HEK293 (cell line): ENCODE data around the gene PLA2G3.
A peak's percentile ranks its signal among the peaks of the same experiment; 100 is the strongest.

Experiments used
- CTCF ChIA-PET: fragments of 350-600 bp; formaldehyde crosslinking; extraction: SDS; loops from one replicate; lab custom pipeline; 2021; ENCODE audit warnings: antibody characterized with exemption; lab: Yijun Ruan, JAX
- POLR2A ChIA-PET: fragments of 300-600 bp; formaldehyde crosslinking; extraction: SDS; loops from one replicate; lab custom pipeline; 2020; ENCODE audit warnings: antibody characterized with exemption, inconsistent platforms; lab: Yijun Ruan, JAX
- H3K27ac ChIP-seq: fragments of 200-500 bp; sonication (Bioruptor generic); 2 replicates; pipeline ENCODE4 v1.5.1; 2014; ENCODE audit warnings: low read depth, low read length, control low read depth, inconsistent platforms; ENCODE audit errors: extremely low read depth
- H3K36me3 ChIP-seq, 2 experiments: fragments of 200-500 bp in 1 of 2; sonication (Bioruptor generic) in 1 of 2; 1 replicate in 1 of 2; 2 replicates in 1 of 2; pipeline ENCODE4 v1.5.1; 2014 to 2017; ENCODE audit warnings: inconsistent platforms in 2 of 2, low read length in 2 of 2; ENCODE audit not compliant: control insufficient read depth in 2 of 2, insufficient read depth in 1 of 2
- H3K4me1 ChIP-seq: fragments of 200-500 bp; sonication (Bioruptor generic); 2 replicates; pipeline ENCODE4 v1.5.1; 2014; ENCODE audit warnings: mild to moderate bottlenecking, low read length, inconsistent platforms; ENCODE audit not compliant: control insufficient read depth, insufficient read depth
- H3K4me3 ChIP-seq: 2 replicates; pipeline ENCODE4 v1.5.1; 2011; ENCODE audit warnings: low read depth, mild to moderate bottlenecking, control low read depth, low read length, moderate library complexity
- H3K9me3 ChIP-seq: fragments of 200-500 bp; sonication (Bioruptor generic); 2 replicates; pipeline ENCODE4 v1.5.1; 2014; ENCODE audit warnings: low read depth, low read length, inconsistent platforms; ENCODE audit not compliant: control insufficient read depth, insufficient read depth
- BCL11A ChIP-seq: fragments of 450-650 bp; formaldehyde crosslinking; IDR thresholded peaks from 2 replicates; pipeline ENCODE4 v1.5.1; 2016; ENCODE audit warnings: low read depth, missing biosample characterization, missing genetic modification characterization
- BCL11B ChIP-seq: fragments of 450-650 bp; formaldehyde crosslinking; IDR thresholded peaks from 2 replicates; pipeline ENCODE4 v1.5.1; 2016; ENCODE audit warnings: low read depth, missing biosample characterization, missing genetic modification characterization
- EGR2 ChIP-seq: fragments of 450-650 bp; formaldehyde crosslinking; IDR thresholded peaks from 2 replicates; pipeline ENCODE4 v1.5.1; 2016; ENCODE audit warnings: low read depth, missing biosample characterization, missing genetic modification characterization
- HOXD13 ChIP-seq: sonication (generic); formaldehyde crosslinking; IDR thresholded peaks from 2 replicates; pipeline ENCODE4 v1.8.0; 2022; ENCODE audit warnings: missing genetic modification reagents, borderline replicate concordance
- MYNN ChIP-seq: fragments of 450-650 bp; formaldehyde crosslinking; IDR thresholded peaks from 2 replicates; pipeline ENCODE4 v1.5.1; 2016; ENCODE audit warnings: missing biosample characterization, missing genetic modification characterization, borderline replicate concordance
- PRDM4 ChIP-seq: fragments of 450-650 bp; formaldehyde crosslinking; IDR thresholded peaks from 2 replicates; pipeline ENCODE4 v1.5.1; 2017; ENCODE audit warnings: missing biosample characterization, missing genetic modification characterization
- PRDM6 ChIP-seq: fragments of 450-650 bp; formaldehyde crosslinking; IDR thresholded peaks from 2 replicates; pipeline ENCODE4 v1.5.1; 2017; ENCODE audit warnings: missing biosample characterization, missing genetic modification characterization
- SCRT2 ChIP-seq: fragments of 450-650 bp; formaldehyde crosslinking; IDR thresholded peaks from 2 replicates; pipeline ENCODE4 v1.5.1; 2016; ENCODE audit warnings: missing biosample characterization, missing genetic modification characterization
- SP7 ChIP-seq: fragments of 450-650 bp; formaldehyde crosslinking; IDR thresholded peaks from 2 replicates; pipeline ENCODE4 v1.5.1; 2016; ENCODE audit warnings: missing biosample characterization, missing genetic modification characterization
- ZFHX2 ChIP-seq: fragments of 450-650 bp; formaldehyde crosslinking; conservative IDR thresholded peaks from 2 replicates; pipeline ENCODE4 v1.5.1; 2016; ENCODE audit warnings: missing biosample characterization, missing genetic modification characterization
- ZNF10 ChIP-seq: fragments of 450-650 bp; formaldehyde crosslinking; IDR thresholded peaks from 2 replicates; pipeline ENCODE4 v1.5.1; 2017; ENCODE audit warnings: missing biosample characterization, missing genetic modification characterization
- ZNF2 ChIP-seq: fragments of 450-650 bp; formaldehyde crosslinking; IDR thresholded peaks from 2 replicates; pipeline ENCODE4 v1.5.1; 2016; ENCODE audit warnings: missing biosample characterization, missing genetic modification characterization
- ZNF202 ChIP-seq: fragments of 450-650 bp; formaldehyde crosslinking; IDR thresholded peaks from 2 replicates; pipeline ENCODE4 v1.5.1; 2016; ENCODE audit warnings: missing biosample characterization, missing genetic modification characterization, borderline replicate concordance
- ZNF211 ChIP-seq: fragments of 450-650 bp; formaldehyde crosslinking; IDR thresholded peaks from 2 replicates; pipeline ENCODE4 v1.5.1; 2016; ENCODE audit warnings: low read depth, missing biosample characterization, missing genetic modification characterization
- ZNF239 ChIP-seq: fragments of 450-650 bp; formaldehyde crosslinking; IDR thresholded peaks from 2 replicates; pipeline ENCODE4 v1.5.1; 2016; ENCODE audit warnings: missing biosample characterization, missing genetic modification characterization
- ZNF292 ChIP-seq: fragments of 450-650 bp; formaldehyde crosslinking; IDR thresholded peaks from 2 replicates; pipeline ENCODE4 v1.5.1; 2016; ENCODE audit warnings: low read depth, missing biosample characterization, missing genetic modification characterization, borderline replicate concordance
- ZNF404 ChIP-seq: fragments of 450-650 bp; formaldehyde crosslinking; IDR thresholded peaks from 2 replicates; pipeline ENCODE4 v1.5.1; 2017; ENCODE audit warnings: missing biosample characterization, missing genetic modification characterization
- ZNF501 ChIP-seq: fragments of 450-650 bp; formaldehyde crosslinking; IDR thresholded peaks from 2 replicates; pipeline ENCODE4 v1.5.1; 2016; ENCODE audit warnings: missing biosample characterization, missing genetic modification characterization
- ZNF544 ChIP-seq: fragments of 450-650 bp; formaldehyde crosslinking; IDR thresholded peaks from 2 replicates; pipeline ENCODE4 v1.5.0; 2017; ENCODE audit warnings: missing biosample characterization, missing genetic modification characterization
- ZNF623 ChIP-seq: fragments of 450-650 bp; formaldehyde crosslinking; IDR thresholded peaks from 2 replicates; pipeline ENCODE4 v1.5.1; 2016; ENCODE audit warnings: missing biosample characterization, missing genetic modification characterization
- ZNF626 ChIP-seq: fragments of 450-650 bp; sonication (Bioruptor Pico); formaldehyde crosslinking; IDR thresholded peaks from 2 replicates; pipeline ENCODE4 v1.5.1; 2018; ENCODE audit warnings: missing biosample characterization, missing genetic modification characterization, inconsistent platforms
- ZNF664 ChIP-seq: fragments of 450-650 bp; formaldehyde crosslinking; IDR thresholded peaks from 2 replicates; pipeline ENCODE4 v1.5.1; 2016; ENCODE audit warnings: missing biosample characterization, missing genetic modification characterization
- ZNF692 ChIP-seq: fragments of 450-650 bp; formaldehyde crosslinking; IDR thresholded peaks from 2 replicates; pipeline ENCODE4 v1.5.1; 2016; ENCODE audit warnings: missing biosample characterization, missing genetic modification characterization
- ZNF707 ChIP-seq: fragments of 450-650 bp; formaldehyde crosslinking; IDR thresholded peaks from 2 replicates; pipeline ENCODE4 v1.5.1; 2016; ENCODE audit warnings: missing biosample characterization, missing genetic modification characterization
- ZNF747 ChIP-seq: fragments of 450-650 bp; formaldehyde crosslinking; IDR thresholded peaks from 2 replicates; pipeline ENCODE4 v1.5.1; 2016; ENCODE audit warnings: missing biosample characterization, missing genetic modification characterization
- ZNF791 ChIP-seq: fragments of 450-650 bp; formaldehyde crosslinking; IDR thresholded peaks from 2 replicates; pipeline ENCODE4 v1.5.1; 2016; ENCODE audit warnings: missing biosample characterization, missing genetic modification characterization

PLA2G3 gene

GRCh38 chr22:31138126-31138525 lies 2.2 kb downstream of the PLA2G3 start:
- Histone ChIP-seq H3K27ac (no peak overlapping the region), H3K4me3 (no peak overlapping the region), H3K4me1 (no peaks in the 10 kb centered on the region), H3K9me3 (no peaks in the 10 kb centered on the region), H3K36me3 (peaks cover 0 to 3% of the 10 kb centered on the region in 2 experiments; a peak in 1 of 3 replicates)
- CTCF ChIA-PET: no interaction called here
- POLR2A ChIA-PET: interaction anchor here (0.6 kb wide), 1 partner anchor 36 kb away, joined by 4 read pairs; no protein-coding TSS in a partner anchor
- TF ChIP-seq ZFHX2 (0 out of 2 replicates have a peak, but pooled peaks have one; percentile 14), ZNF404 (tag by site-specific recombination) (no peak), SCRT2 (no peak), ZNF707 (no peak), ZNF501 (tag by site-specific recombination) (no peak), EGR2 (tag by site-specific recombination) (0 out of 2 replicates have a peak, but pooled peaks have one; percentile 24)

GRCh38 chr22:31137721-31138120 lies 2.6 kb downstream of the PLA2G3 start:
- peaks cover 0 to 3% of the 10 kb centered on the region in 2 experiments; a peak in 1 of 3 replicates for H3K36me3 ChIP-seq

More at GRCh38 chr22:31137721-31138120, 2.6 kb downstream of the PLA2G3 start:
- H3K27ac ChIP-seq: no peak overlapping the region
- no peaks in the 10 kb centered on the region for H3K9me3 ChIP-seq
- no peaks in the 10 kb centered on the region for H3K4me1 ChIP-seq
- ChIA-PET CTCF (no interaction called here), POLR2A (no interaction called here)
- H3K4me3 ChIP-seq: no peak overlapping the region
- TF ChIP-seq SP7 (tag by site-specific recombination): no peak
- no peak for TF ChIP-seq ZNF10
- no peak for TF ChIP-seq ZNF544
- TF ChIP-seq ZNF292 (tag by site-specific recombination): no peak
- no peak for TF ChIP-seq MYNN
- TF ChIP-seq ZNF202 (tag by site-specific recombination): no peak
- no peak for TF ChIP-seq ZNF211 (tag by site-specific recombination)
- no peak for TF ChIP-seq ZNF692 (tag by site-specific recombination)
- no peak for TF ChIP-seq HOXD13 (CRISPR knock-in tag)
- no peak for TF ChIP-seq ZNF2
- no peak for TF ChIP-seq BCL11B (tag by site-specific recombination)
- TF ChIP-seq ZNF623 (tag by site-specific recombination): no peak
- TF ChIP-seq PRDM6 (tag by site-specific recombination): no peak
- TF ChIP-seq ZNF239 (tag by site-specific recombination): no peak
- TF ChIP-seq PRDM4 (tag by site-specific recombination): no peak
- TF ChIP-seq ZNF791 (tag by site-specific recombination): no peak
- TF ChIP-seq ZNF747 (tag by site-specific recombination): no peak
- TF ChIP-seq ZNF664 (tag by site-specific recombination): no peak
- no peak for TF ChIP-seq BCL11A (tag by site-specific recombination)
- no peak for TF ChIP-seq ZNF626 (tag by site-specific recombination)
